IPS-18a (cell line): ENCODE measurements around the gene C1QTNF12.

Experiments used
- H3K27ac ChIP-seq: one replicate; pipeline ENCODE4 v1.5.1; 2013; ENCODE audit warnings: low read length
- H3K27me3 ChIP-seq: one replicate; pipeline ENCODE4 v1.6.1; 2013; ENCODE audit warnings: mild to moderate bottlenecking, low read length; ENCODE audit not compliant: control insufficient read depth, insufficient read depth
- H3K36me3 ChIP-seq: one replicate; pipeline ENCODE4 v1.6.1; 2013; ENCODE audit warnings: low read depth, low read length; ENCODE audit not compliant: control insufficient read depth
- H3K4me1 ChIP-seq: one replicate; pipeline ENCODE4 v1.6.1; 2013; ENCODE audit warnings: low read depth, low read length; ENCODE audit not compliant: control insufficient read depth
- H3K4me3 ChIP-seq: one replicate; pipeline ENCODE4 v1.5.1; 2013; ENCODE audit warnings: low read length
- H3K9ac ChIP-seq: one replicate; pipeline ENCODE4 v1.6.1; 2013; ENCODE audit warnings: mild to moderate bottlenecking, low read length, moderate library complexity
- H3K9me3 ChIP-seq: one replicate; pipeline ENCODE4 v1.6.1; 2013; ENCODE audit warnings: low read depth, low read length; ENCODE audit not compliant: control insufficient read depth

The C1QTNF12 gene

DNA sequence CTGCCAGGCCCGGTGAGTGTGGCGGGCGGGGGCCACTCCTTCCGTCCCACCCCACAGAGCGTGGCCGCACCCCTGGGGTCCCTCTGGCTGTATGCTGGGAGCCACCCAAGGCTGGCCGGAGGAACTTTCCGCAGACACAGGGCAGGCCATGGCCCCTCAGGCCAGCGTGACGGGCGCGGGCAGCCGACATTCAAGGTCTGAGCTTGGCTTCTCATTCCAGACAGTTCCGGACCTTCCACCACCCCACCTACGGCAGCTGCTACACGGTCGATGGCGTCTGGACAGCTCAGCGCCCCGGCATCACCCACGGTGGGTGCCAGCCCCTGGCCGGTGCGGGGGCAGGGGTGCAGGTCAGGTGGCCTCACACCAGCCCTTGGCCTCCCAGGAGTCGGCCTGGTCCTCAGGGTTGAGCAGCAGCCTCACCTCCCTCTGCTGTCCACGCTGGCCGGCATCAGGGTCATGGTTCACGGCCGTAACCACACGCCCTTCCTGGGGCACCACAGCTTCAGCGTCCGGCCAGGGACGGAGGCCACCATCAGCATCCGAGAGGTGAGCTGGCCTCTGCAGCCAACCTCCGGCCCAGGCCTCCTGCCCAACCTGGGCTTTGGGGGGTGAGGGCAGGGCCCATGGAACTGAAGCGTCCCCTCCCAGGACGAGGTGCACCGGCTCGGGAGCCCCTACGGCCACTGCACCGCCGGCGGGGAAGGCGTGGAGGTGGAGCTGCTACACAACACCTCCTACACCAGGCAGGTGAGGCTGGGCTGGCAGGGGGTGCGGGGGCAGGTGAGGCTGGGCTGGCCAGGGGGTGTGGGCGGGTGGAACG is 41.0 kb upstream of the C1QTNF12 start:
- Histone ChIP-seq H3K36me3 (no peaks in the 10 kb centered on the region), H3K4me3 (no peak overlapping the region), H3K27me3 (no peaks in the 10 kb centered on the region), H3K9me3 (no peaks in the 10 kb centered on the region), H3K4me1 (no peaks in the 10 kb centered on the region), H3K9ac (no peak overlapping the region), H3K27ac (no peak overlapping the region)

GRCh38 chr1:1286313-1287261 is 40.1 kb upstream of the C1QTNF12 start:
- H3K9me3 ChIP-seq, result no peaks in the 10 kb centered on the region
- H3K4me1 ChIP-seq, result no peaks in the 10 kb centered on the region
- no peaks in the 10 kb centered on the region for H3K36me3 ChIP-seq
- no peaks in the 10 kb centered on the region for H3K27me3 ChIP-seq
- H3K4me3 ChIP-seq, result no peak overlapping the region
- H3K9ac ChIP-seq, result no peak overlapping the region
- no peak overlapping the region for H3K27ac ChIP-seq

- Histone ChIP-seq H3K9ac (no peak overlapping the region), H3K4me3 (no peak overlapping the region), H3K9me3 (no peaks in the 10 kb centered on the region), H3K27me3 (no peaks in the 10 kb centered on the region), H3K4me1 (no peaks in the 10 kb centered on the region), H3K27ac (no peak overlapping the region), H3K36me3 (no peaks in the 10 kb centered on the region)
Measured at GRCh38 chr1:1285611-1286311, 39.2 kb upstream of the C1QTNF12 start.

DNA sequence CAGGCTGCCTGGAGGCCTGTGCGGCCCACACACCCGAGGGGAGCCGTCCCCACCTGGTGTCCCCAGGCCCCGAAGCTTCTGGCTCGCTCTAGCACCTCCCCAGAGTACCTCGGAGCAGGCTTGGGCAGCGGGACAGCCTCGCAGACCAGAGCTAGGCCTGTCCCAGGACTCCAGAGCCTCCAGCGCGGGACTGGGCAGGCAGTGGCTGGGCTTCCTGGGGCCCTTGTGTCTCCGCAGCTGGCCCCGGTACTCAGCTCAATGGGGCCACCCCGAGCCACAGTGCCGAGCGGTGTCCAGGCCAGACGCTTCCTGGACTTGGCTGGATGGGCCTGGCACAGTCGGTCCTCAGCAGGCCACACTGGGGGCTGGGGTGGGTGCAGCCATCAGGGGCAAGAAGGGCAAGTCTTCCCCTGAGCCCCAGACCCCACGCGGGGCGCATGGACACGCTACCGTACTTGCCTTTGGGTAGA is 38.6 kb upstream of the C1QTNF12 start:
- H3K9ac ChIP-seq, result no peak overlapping the region
- no peak overlapping the region for H3K27ac ChIP-seq
- H3K27me3 ChIP-seq, result no peaks in the 10 kb centered on the region
- H3K4me3 ChIP-seq, result no peak overlapping the region
- no peaks in the 10 kb centered on the region for H3K9me3 ChIP-seq
- no peaks in the 10 kb centered on the region for H3K36me3 ChIP-seq
- no peaks in the 10 kb centered on the region for H3K4me1 ChIP-seq

GRCh38 chr1:1284221-1285101 is 37.9 kb upstream of the C1QTNF12 start:
- H3K36me3 ChIP-seq, result no peaks in the 10 kb centered on the region
- H3K4me1 ChIP-seq, result no peaks in the 10 kb centered on the region
- H3K27ac ChIP-seq, result no peak overlapping the region
- no peaks in the 10 kb centered on the region for H3K27me3 ChIP-seq
- H3K4me3 ChIP-seq, result no peak overlapping the region
- H3K9me3 ChIP-seq, result no peaks in the 10 kb centered on the region
- no peak overlapping the region for H3K9ac ChIP-seq

DNA sequence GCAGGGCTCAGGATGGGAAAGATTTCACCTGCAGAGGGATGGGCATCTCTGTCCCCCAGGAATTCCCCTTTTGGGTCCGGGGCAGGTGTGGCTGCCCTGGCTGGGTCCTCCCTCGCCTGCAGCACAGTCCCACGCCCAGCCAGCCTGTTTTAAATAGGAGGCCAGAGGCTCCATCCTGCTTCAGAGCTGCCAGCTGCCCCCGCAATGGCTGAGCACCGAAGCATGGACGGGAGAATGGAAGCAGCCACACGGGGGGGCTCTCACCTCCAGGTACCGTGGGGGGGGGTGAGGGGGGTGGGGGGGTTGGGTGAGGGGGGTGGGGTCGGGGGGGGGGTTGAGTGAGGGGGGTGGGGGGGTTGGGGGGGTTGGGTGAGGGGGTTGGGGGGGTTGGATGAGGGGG is 37.3 kb upstream of the C1QTNF12 start:
- H3K36me3 ChIP-seq, result no peaks in the 10 kb centered on the region
- H3K9ac ChIP-seq, result no peak overlapping the region
- no peak overlapping the region for H3K4me3 ChIP-seq
- no peaks in the 10 kb centered on the region for H3K27me3 ChIP-seq
- no peaks in the 10 kb centered on the region for H3K9me3 ChIP-seq
- H3K4me1 ChIP-seq, result no peaks in the 10 kb centered on the region
- no peak overlapping the region for H3K27ac ChIP-seq

DNA sequence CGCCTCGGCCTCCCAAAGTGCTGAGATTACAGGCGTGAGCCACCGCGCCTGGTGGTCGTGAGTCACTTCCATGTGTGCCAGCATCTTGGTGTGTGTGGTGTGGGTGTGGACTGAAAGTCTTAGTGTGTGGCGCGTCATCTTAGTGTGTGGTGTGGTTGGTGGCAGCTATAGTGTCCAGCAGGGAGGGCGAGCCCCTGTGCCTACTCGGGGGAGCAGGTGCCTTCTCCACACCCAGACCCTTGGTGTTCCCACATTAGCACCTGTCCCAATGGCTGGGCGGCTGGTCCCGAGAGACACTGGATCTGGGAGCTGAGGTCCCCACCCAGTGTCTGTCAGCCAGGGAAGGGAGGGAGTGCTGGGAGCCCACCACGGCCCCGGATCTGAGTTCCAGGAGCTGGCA is 36.5 kb upstream of the C1QTNF12 start:
- Histone ChIP-seq H3K4me1 (no peaks in the 10 kb centered on the region), H3K4me3 (no peak overlapping the region), H3K9me3 (no peaks in the 10 kb centered on the region), H3K27me3 (no peaks in the 10 kb centered on the region), H3K27ac (no peak overlapping the region), H3K36me3 (no peaks in the 10 kb centered on the region), H3K9ac (no peak overlapping the region)

GRCh38 chr1:1281533-1282321 is 35.2 kb upstream of the C1QTNF12 start:
- Histone ChIP-seq H3K36me3 (no peaks in the 10 kb centered on the region), H3K27ac (no peak overlapping the region), H3K4me1 (no peaks in the 10 kb centered on the region), H3K27me3 (no peaks in the 10 kb centered on the region), H3K4me3 (no peak overlapping the region), H3K9ac (no peak overlapping the region), H3K9me3 (no peaks in the 10 kb centered on the region)

DNA sequence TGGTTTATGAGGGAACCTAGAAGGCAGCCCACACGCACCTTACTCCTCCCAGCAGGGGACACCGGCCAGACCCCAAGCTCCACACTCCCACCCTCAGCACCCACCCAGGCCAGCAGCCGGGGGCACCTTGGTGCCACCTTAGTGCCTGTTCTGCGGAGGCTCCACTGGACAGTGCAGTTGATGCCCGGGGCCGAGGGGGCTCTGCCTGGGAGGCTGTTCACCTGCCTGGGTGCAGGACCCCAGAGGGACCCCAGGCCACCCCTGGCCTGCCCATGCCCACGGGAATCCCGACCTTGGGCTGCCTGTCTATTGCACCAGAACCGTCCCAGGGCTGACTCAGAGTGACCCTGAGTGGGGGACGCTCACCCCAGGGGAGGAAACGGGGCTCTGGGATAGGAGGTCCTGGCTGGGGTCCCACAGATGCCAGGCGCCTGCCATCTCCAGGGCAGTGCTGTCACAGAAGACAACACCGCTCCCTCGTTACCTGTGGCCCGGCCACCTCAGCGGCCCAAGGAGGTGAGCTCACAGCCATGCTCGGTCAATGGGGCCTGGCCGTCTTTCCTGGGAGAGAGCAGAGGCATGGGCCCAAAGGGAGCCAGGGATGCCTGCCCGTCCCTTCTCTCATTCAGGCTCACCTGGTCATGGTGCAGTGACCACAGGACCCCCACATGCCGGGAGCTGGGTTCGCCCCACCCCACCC is 34.4 kb upstream of the C1QTNF12 start:
- no peaks in the 10 kb centered on the region for H3K4me1 ChIP-seq
- H3K36me3 ChIP-seq, result no peaks in the 10 kb centered on the region
- no peaks in the 10 kb centered on the region for H3K9me3 ChIP-seq
- H3K4me3 ChIP-seq, result no peak overlapping the region
- H3K9ac ChIP-seq, result no peak overlapping the region
- no peak overlapping the region for H3K27ac ChIP-seq
- no peaks in the 10 kb centered on the region for H3K27me3 ChIP-seq

- Histone ChIP-seq H3K9ac (no peak overlapping the region), H3K27ac (no peak overlapping the region), H3K36me3 (no peaks in the 10 kb centered on the region), H3K4me1 (peaks cover 2% of the 10 kb centered on the region), H3K27me3 (no peaks in the 10 kb centered on the region), H3K9me3 (no peaks in the 10 kb centered on the region), H3K4me3 (no peak overlapping the region)
Measured at GRCh38 chr1:1279028-1279427, 32.5 kb upstream of the C1QTNF12 start.
